ENCODE measurements around the gene GRIA3. TPM values are rescaled to one million over a fixed set of nuclear protein-coding genes. Genes with fewer than 3 reads are reported as not detected.
A peak's percentile ranks its signal among the peaks of the same experiment; 100 is the strongest.
"Not testable (repeated sequence)": the region's sequence is repeated elsewhere in the genome, so short reads cannot be mapped to it uniquely, and the experiment has no call there.

Gene GRIA3
- total RNA-seq, 1 donor from 2014 or later: 3.5 TPM

GRCh38 chrX:123348468-123348867, 164.4 kb downstream of the GRIA3 start:
- DNase-seq (ENCODE audit: low read depth): no peak

- no peak for DNase-seq (ENCODE audit: low read depth)
Observed at GRCh38 chrX:123350226-123350625, 166.1 kb downstream of the GRIA3 start.

GRCh38 chrX:123357941-123358340, 173.9 kb downstream of the GRIA3 start:
- DNase-seq (ENCODE audit: low read depth): no peak

GRCh38 chrX:123358457-123358856, 174.4 kb downstream of the GRIA3 start:
- DNase-seq (ENCODE audit: low read depth): no peak

- peak; percentile 34 for DNase-seq (ENCODE audit: low read depth)
Observed at GRCh38 chrX:123361371-123361770, 177.3 kb downstream of the GRIA3 start.

GRCh38 chrX:123386196-123386595, 202.1 kb downstream of the GRIA3 start:
- DNase-seq (ENCODE audit: low read depth): not testable (repeated sequence)

GRCh38 chrX:123392921-123393320, 208.8 kb downstream of the GRIA3 start:
- no peak for DNase-seq (ENCODE audit: low read depth)

GRCh38 chrX:123399709-123400108, 215.6 kb downstream of the GRIA3 start:
- DNase-seq (ENCODE audit: low read depth): no peak

GRCh38 chrX:123405231-123405630, 221.2 kb downstream of the GRIA3 start:
- no peak for DNase-seq (ENCODE audit: low read depth)

GRCh38 chrX:123408821-123409737, 225.0 kb downstream of the GRIA3 start:
- DNase-seq (ENCODE audit: low read depth): no peak

- DNase-seq (ENCODE audit: low read depth): peak; percentile 29
Observed at GRCh38 chrX:123422875-123423274, 238.8 kb downstream of the GRIA3 start.

- DNase-seq (ENCODE audit: low read depth): peak; percentile 77
Observed at GRCh38 chrX:123424546-123424945, 240.5 kb downstream of the GRIA3 start.

- DNase-seq (ENCODE audit: low read depth): no peak
Observed at GRCh38 chrX:123425471-123425870, 241.4 kb downstream of the GRIA3 start.

- no peak for DNase-seq (ENCODE audit: low read depth)
Observed at GRCh38 chrX:123425904-123426303, 241.8 kb downstream of the GRIA3 start.

GRCh38 chrX:123432361-123433150, 248.5 kb downstream of the GRIA3 start:
- DNase-seq (ENCODE audit: low read depth): no peak

GRCh38 chrX:123436512-123437136, 252.5 kb downstream of the GRIA3 start:
- DNase-seq (ENCODE audit: low read depth): peak; percentile 70

GRCh38 chrX:123439926-123440325, 255.8 kb downstream of the GRIA3 start:
- DNase-seq (ENCODE audit: low read depth): not testable (repeated sequence)

- no peak for DNase-seq (ENCODE audit: low read depth)
Observed at GRCh38 chrX:123442764-123443163, 258.7 kb downstream of the GRIA3 start.

GRCh38 chrX:123447506-123447905, 263.4 kb downstream of the GRIA3 start:
- DNase-seq (ENCODE audit: low read depth): no peak

GRCh38 chrX:123449335-123449734, 265.3 kb downstream of the GRIA3 start:
- no peak for DNase-seq (ENCODE audit: low read depth)

- DNase-seq (ENCODE audit: low read depth): peak; percentile 15
Observed at GRCh38 chrX:123450222-123450621, 266.1 kb downstream of the GRIA3 start.

- peak; percentile 22 for DNase-seq (ENCODE audit: low read depth)
Observed at GRCh38 chrX:123454712-123455431, 270.8 kb downstream of the GRIA3 start.
